ENCODE measurements around the gene TXNRD2.

DNA sequence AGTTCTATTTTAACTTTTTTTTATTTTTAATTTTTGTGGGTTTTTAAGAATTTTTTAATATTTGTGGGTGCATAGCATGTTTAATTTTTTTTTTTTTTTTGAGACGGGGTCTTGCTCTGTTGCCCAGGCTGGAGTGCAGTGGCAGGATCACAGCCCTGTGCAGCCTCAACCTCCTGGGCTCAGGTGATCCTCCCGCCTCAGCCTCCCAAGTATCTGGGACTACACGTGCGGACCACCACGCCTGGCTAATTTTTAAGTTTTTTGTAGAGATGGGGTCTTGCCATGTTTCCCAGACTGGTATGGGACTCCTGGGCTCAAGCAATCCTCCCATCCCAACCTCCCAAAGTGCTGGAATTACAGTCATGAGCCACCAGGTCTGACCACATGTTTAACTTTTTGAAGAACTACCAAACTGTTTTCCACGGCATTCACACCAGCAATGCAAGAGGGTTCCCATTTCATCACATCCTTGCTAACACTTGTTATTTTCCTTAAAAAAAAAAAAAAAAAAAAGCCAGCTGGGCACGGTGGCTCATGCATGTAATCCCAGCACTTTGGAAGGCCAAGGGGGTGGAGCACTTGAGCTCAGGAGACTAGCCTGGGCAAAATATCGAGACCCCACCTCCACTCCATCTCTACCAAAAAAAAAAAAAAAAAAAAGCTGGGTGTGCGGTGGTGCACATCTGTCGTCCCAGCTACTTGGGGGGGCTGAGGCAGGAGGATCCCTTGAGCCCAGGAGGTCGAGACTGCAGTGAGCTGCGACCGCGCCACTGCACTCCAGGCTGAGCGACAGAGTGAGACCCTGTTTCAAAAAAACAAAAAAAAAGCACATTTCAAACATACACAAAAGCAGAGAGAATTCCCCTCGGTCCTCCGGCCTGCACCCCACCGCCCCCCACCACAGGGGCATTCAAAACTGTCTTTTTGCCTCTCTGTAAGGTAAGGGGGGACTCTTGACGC is 16.7 kb upstream of the TXNRD2 start:
- TF ChIP-seq CTCF (IDR thresholded peaks at IDR 0.05; ENCODE audit: low read depth, low read length): no peak
- TF ChIP-seq EZH2phosphoT487 (IDR thresholded peaks at IDR 0.05; ENCODE audit: low read depth): no peak
